ENCODE results near the gene ELMO3. TPM values are rescaled to one million over a fixed set of nuclear protein-coding genes. Genes with fewer than 3 reads are reported as not detected.

Gene ELMO3
- total RNA-seq, 1 experiment from 2014 or later = 8.6 TPM

DNA sequence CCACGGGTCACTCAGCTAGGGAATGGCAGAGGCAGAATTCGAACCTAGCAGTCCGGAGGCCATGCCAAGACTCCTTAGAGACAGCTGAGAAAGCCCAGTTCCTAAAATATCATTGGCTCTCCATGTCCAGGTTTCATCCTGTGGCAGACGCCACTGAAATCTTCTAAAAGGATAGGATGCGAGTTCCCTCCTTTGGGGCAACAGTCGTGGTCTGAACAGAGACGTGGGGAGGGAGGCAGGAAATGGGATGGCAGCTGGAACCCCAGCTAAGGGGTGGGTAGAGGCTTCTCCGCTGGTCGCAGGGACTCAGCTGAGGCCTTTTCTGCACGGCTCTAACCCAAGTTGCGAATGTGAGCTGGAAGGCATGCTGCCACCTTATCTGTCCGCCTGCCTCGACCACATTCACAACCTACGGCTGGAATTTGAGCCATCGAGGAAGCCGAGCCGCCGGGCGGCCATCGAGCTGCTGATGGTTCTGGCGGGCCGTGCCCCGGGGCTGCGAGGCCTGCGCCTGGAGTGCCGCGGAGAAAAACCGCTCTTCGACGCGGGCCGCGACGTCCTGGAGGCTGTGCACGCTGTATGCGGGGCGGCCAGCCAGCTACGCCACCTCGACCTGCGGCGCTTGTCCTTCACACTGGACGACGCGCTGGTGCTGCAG, 36.3 kb upstream of the ELMO3 start:
- H3K23ac ChIP-seq (ENCODE audit: insufficient read length, low read depth, low read length) = no peak overlapping the region
- DNase-seq = no peak
- Mint-ChIP-seq H3K9me3 (peaks cover 2 to 3% of the 10 kb centered on the region in 2 experiments; a peak in 2 of 5 replicates), H3K27ac (no peak overlapping the region), H3K4me1 (peaks cover 9 to 42% of the 10 kb centered on the region in 2 experiments), H3K36me3 (ENCODE audit: insufficient read depth in 1 of 3, low read depth in 3 of 3) (no peaks in the 10 kb centered on the region; a peak in 1 of 7 replicates), H3K27me3 (ENCODE audit: low read depth) (peaks cover 99% of the 10 kb centered on the region), H3K4me3 (peak overlapping the region in 1 of 2 experiments; percentile 68; a peak in 3 of 5 replicates)
- no peak overlapping the region for H3K9ac ChIP-seq (ENCODE audit: extremely low read depth, insufficient read length, low read length)
- H3K4me2 ChIP-seq (ENCODE audit: insufficient read depth, insufficient read length, low read length) = peak overlapping the region; percentile 20
- H3K79me2 ChIP-seq (ENCODE audit: insufficient read depth, low read length) = no peaks in the 10 kb centered on the region
- peaks cover 95% of the 10 kb centered on the region for H3K27me3 ChIP-seq (ENCODE audit: insufficient read depth, low read length)
- no peak overlapping the region for H3K4ac ChIP-seq (ENCODE audit: low read depth, low read length)
- no peak overlapping the region for H2BK120ac ChIP-seq (ENCODE audit: low read depth, low read length, poor library complexity, severe bottlenecking)
- H2BK15ac ChIP-seq (ENCODE audit: low read depth, low read length) = no peak overlapping the region
- H4K5ac ChIP-seq (ENCODE audit: insufficient read length, low read depth, low read length) = no peak overlapping the region
- H3K27ac ChIP-seq (ENCODE audit: insufficient read length, low read depth, low read length) = no peak overlapping the region
- no peak overlapping the region for H4K8ac ChIP-seq (replicated peaks; ENCODE audit: insufficient read length, low read depth, low read length)
- no peak overlapping the region for H3K56ac ChIP-seq (ENCODE audit: insufficient read length, low read depth, low read length)
- H2AFZ ChIP-seq (ENCODE audit: low read length) = no peak overlapping the region
- peaks cover 14% of the 10 kb centered on the region for H3K23me2 ChIP-seq (ENCODE audit: insufficient read length, low read depth, low read length, poor library complexity, severe bottlenecking)
- H2BK20ac ChIP-seq (ENCODE audit: low read depth, low read length, poor library complexity, severe bottlenecking) = no peak overlapping the region
- no peak overlapping the region for H2AK5ac ChIP-seq (ENCODE audit: insufficient read length, low read length)
- TF ChIP-seq, protein P1, sequence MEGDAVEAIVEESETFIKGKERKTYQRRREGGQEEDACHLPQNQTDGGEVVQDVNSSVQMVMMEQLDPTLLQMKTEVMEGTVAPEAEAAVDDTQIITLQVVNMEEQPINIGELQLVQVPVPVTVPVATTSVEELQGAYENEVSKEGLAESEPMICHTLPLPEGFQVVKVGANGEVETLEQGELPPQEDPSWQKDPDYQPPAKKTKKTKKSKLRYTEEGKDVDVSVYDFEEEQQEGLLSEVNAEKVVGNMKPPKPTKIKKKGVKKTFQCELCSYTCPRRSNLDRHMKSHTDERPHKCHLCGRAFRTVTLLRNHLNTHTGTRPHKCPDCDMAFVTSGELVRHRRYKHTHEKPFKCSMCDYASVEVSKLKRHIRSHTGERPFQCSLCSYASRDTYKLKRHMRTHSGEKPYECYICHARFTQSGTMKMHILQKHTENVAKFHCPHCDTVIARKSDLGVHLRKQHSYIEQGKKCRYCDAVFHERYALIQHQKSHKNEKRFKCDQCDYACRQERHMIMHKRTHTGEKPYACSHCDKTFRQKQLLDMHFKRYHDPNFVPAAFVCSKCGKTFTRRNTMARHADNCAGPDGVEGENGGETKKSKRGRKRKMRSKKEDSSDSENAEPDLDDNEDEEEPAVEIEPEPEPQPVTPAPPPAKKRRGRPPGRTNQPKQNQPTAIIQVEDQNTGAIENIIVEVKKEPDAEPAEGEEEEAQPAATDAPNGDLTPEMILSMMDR (conservative IDR thresholded peaks at IDR 0.05) = no peak
- H2BK5ac ChIP-seq (ENCODE audit: insufficient read length, low read length) = no peak overlapping the region
- no peaks in the 10 kb centered on the region for H3K4me1 ChIP-seq (ENCODE audit: insufficient read depth, low read length)
- H3K18ac ChIP-seq (ENCODE audit: insufficient read length, low read depth, low read length) = no peak overlapping the region
- no peak overlapping the region for H2BK12ac ChIP-seq (ENCODE audit: insufficient read length, low read depth, low read length)
- H3K9me3 ChIP-seq (ENCODE audit: control insufficient read depth, low read depth, low read length) = no peaks in the 10 kb centered on the region
- H4K91ac ChIP-seq (ENCODE audit: insufficient read length, low read depth, low read length) = no peak overlapping the region
- H3K14ac ChIP-seq (ENCODE audit: insufficient read depth, low read length) = no peak overlapping the region
- no peaks in the 10 kb centered on the region for H4K20me1 ChIP-seq (ENCODE audit: control insufficient read depth, insufficient read depth, insufficient read length)
- H3T11ph ChIP-seq (ENCODE audit: low read length) = no peak overlapping the region
- no CpG with 5 or more reads among the region's 44 CpGs for WGBS (ENCODE audit: extremely low coverage, insufficient read length, low lambda C conversion rate)
- H3K79me1 ChIP-seq (ENCODE audit: insufficient read depth, low read depth, low read length, poor library complexity, severe bottlenecking) = no peaks in the 10 kb centered on the region

Data from H9 (cell line).